IMR-90 (cell line): ENCODE data around the gene FAHD2A. TPM values are rescaled to one million over a fixed set of nuclear protein-coding genes. Genes with fewer than 3 reads are reported as not detected.
A peak's percentile ranks its signal among the peaks of the same experiment; 100 is the strongest.
"Not testable (repeated sequence)": the region's sequence is repeated elsewhere in the genome, so short reads cannot be mapped to it uniquely, and the experiment has no call there.

Experiments used
- ATAC-seq: fragments of 200-7000 bp; cut with Tn5 transposase; 2 replicates; pipeline ENCODE4 v1.9.1; 2020; ENCODE audit warnings: low read depth, mild to moderate bottlenecking, moderate library complexity
- BruUV-seq: library from RNA; stranded (reverse); fragments of 400-500 nt; replicated peaks from 2 replicates; lab custom pipeline; 2021; lab: Mats Ljungman, UMichigan
- CTCF ChIA-PET: fragments of 300-600 bp; formaldehyde crosslinking; extraction: SDS; loops from one replicate; lab custom pipeline; 2021; ENCODE audit warnings: antibody characterized with exemption; lab: Yijun Ruan, JAX
- POLR2A ChIA-PET: fragments of 300-600 bp; sonication (Branson Sonifier 250); formaldehyde crosslinking; loops from one replicate; lab custom pipeline; 2022; ENCODE audit warnings: antibody characterized with exemption; ENCODE audit not compliant: unreplicated experiment; lab: Charles Lee
- DNase-seq: peaks from one replicate; pipeline ENCODE4 v3.0.0; 2013
- H2AFZ ChIP-seq: replicated peaks from 2 replicates; pipeline ENCODE3; 2013; ENCODE audit warnings: low read length, mild to moderate bottlenecking; ENCODE audit not compliant: poor library complexity
- H2AK5ac ChIP-seq: 2 replicates; pipeline ENCODE4 v1.6.1; 2013; ENCODE audit warnings: low read depth, low read length, inconsistent platforms
- H2AK9ac ChIP-seq: replicated peaks from 2 replicates; pipeline ENCODE3; 2013; ENCODE audit warnings: mild to moderate bottlenecking, low read depth, low read length, moderate library complexity; ENCODE audit not compliant: poor library complexity
- H2BK120ac ChIP-seq: 2 replicates; pipeline ENCODE4 v1.6.1; 2013; ENCODE audit warnings: low read depth, low read length, inconsistent platforms
- H2BK15ac ChIP-seq: 3 replicates; pipeline ENCODE4 v1.6.1; 2013; ENCODE audit warnings: low read depth, low read length, inconsistent platforms
- H2BK20ac ChIP-seq: 2 replicates; pipeline ENCODE4 v1.6.1; 2013; ENCODE audit warnings: low read depth, mild to moderate bottlenecking, inconsistent platforms, low read length, moderate library complexity
- H2BK5ac ChIP-seq: 2 replicates; pipeline ENCODE4 v1.6.1; 2013; ENCODE audit warnings: mild to moderate bottlenecking, low read depth, low read length, inconsistent platforms; ENCODE audit not compliant: poor library complexity, severe bottlenecking
- H3K14ac ChIP-seq: replicated peaks from 2 replicates; pipeline ENCODE4 v1.6.1; 2013; ENCODE audit warnings: low read depth, low read length, inconsistent platforms
- H3K18ac ChIP-seq: 2 replicates; pipeline ENCODE4 v1.6.1; 2013; ENCODE audit warnings: low read depth, low read length, control low read depth
- H3K23ac ChIP-seq: 2 replicates; pipeline ENCODE4 v1.6.1; 2013; ENCODE audit warnings: low read depth, low read length, inconsistent platforms
- H3K27ac ChIP-seq: 2 replicates; pipeline ENCODE4 v1.5.1; 2013; ENCODE audit warnings: mild to moderate bottlenecking, control low read depth, low read length; ENCODE audit not compliant: insufficient read depth
- H3K27me3 ChIP-seq: 2 replicates; pipeline ENCODE4 v1.6.1; 2013; ENCODE audit warnings: low read length; ENCODE audit not compliant: control insufficient read depth, insufficient read depth
- H3K36me3 ChIP-seq: 2 replicates; pipeline ENCODE4 v1.6.1; 2013; ENCODE audit warnings: low read length, mixed read lengths; ENCODE audit not compliant: control insufficient read depth, insufficient read depth
- H3K4ac ChIP-seq: 2 replicates; pipeline ENCODE4 v1.6.1; 2013; ENCODE audit warnings: low read depth, low read length, inconsistent platforms
- H3K4me1 ChIP-seq: 2 replicates; pipeline ENCODE4 v1.6.1; 2013; ENCODE audit warnings: low read length, mixed read lengths; ENCODE audit not compliant: control insufficient read depth, insufficient read depth
- H3K4me2 ChIP-seq: 2 replicates; pipeline ENCODE4 v1.6.1; 2013; ENCODE audit warnings: low read depth, mild to moderate bottlenecking, control low read depth, low read length, moderate library complexity
- H3K4me3 ChIP-seq: 2 replicates; pipeline ENCODE4 v1.5.1; 2013; ENCODE audit warnings: low read depth, mild to moderate bottlenecking, control low read depth, low read length, moderate library complexity; ENCODE audit not compliant: insufficient read depth
- H3K56ac ChIP-seq: 2 replicates; pipeline ENCODE4 v1.6.1; 2013; ENCODE audit warnings: low read length, inconsistent platforms; ENCODE audit not compliant: insufficient read depth; ENCODE audit errors: extremely low read depth
- H3K79me1 ChIP-seq, 2 experiments: 2 replicates each; pipeline ENCODE4 v1.6.1; 2013; ENCODE audit warnings: low read length in 2 of 2, inconsistent platforms in 1 of 2, low read depth in 1 of 2
- H3K9ac ChIP-seq: 2 replicates; pipeline ENCODE4 v1.6.1; 2013; ENCODE audit warnings: low read depth, low read length, control low read depth
- H3K9me1 ChIP-seq: 2 replicates; pipeline ENCODE4 v1.6.1; 2013; ENCODE audit warnings: low read length, inconsistent platforms; ENCODE audit not compliant: insufficient read depth
- H3K9me3 ChIP-seq: 2 replicates; pipeline ENCODE4 v1.6.1; 2013; ENCODE audit warnings: low read length; ENCODE audit not compliant: control insufficient read depth, insufficient read depth
- H4K20me1 ChIP-seq: 2 replicates; pipeline ENCODE4 v1.6.1; 2013; ENCODE audit warnings: low read length, inconsistent platforms; ENCODE audit not compliant: insufficient read depth
- H4K5ac ChIP-seq: 2 replicates; pipeline ENCODE4 v1.6.1; 2013; ENCODE audit warnings: mild to moderate bottlenecking, low read depth, low read length, control low read depth
- H4K8ac ChIP-seq, 2 experiments: 2 replicates each; pipeline ENCODE4 v1.6.1; 2013; ENCODE audit warnings: low read depth in 2 of 2, low read length in 2 of 2, control low read depth in 1 of 2, inconsistent platforms in 1 of 2
- H4K91ac ChIP-seq: 2 replicates; pipeline ENCODE4 v1.6.1; 2013; ENCODE audit warnings: low read depth, low read length, inconsistent platforms; ENCODE audit not compliant: insufficient read depth
- CEBPB ChIP-seq: IDR thresholded peaks from 2 replicates; pipeline ENCODE4 v1.6.1; 2012; ENCODE audit warnings: low read depth, low read length, improper control_type of control experiment
- WGBS, 2 experiments: methylation state at CpG; one replicate each; pipeline versions ENCODE4 v1.1.5 to v1.1.7; 2013; ENCODE audit warnings: missing lambda C conversion rate in 2 of 2; ENCODE audit not compliant: insufficient read length in 1 of 2; ENCODE audit errors: extremely low coverage in 2 of 2; 5-methylcytosine and 5-hydroxymethylcytosine counted together
- dilution Hi-C: fragments of 300-500 bp; cut with HindIII; formaldehyde crosslinking; loops from one replicate; pipeline ENCODE4 v1.14.3; 2018; ENCODE audit warnings: low sequenced_read_pairs; ENCODE audit not compliant: unreplicated experiment
- in situ Hi-C: fragments of 300-500 bp; cut with MboI; formaldehyde crosslinking; loops from 3 replicates; pipeline ENCODE4 v1.14.3; 2019; ENCODE audit warnings: low sequenced_read_pairs, inconsistent platforms, mixed read lengths
- intact Hi-C: fragments of 100-400 bp; cut with micrococcal nuclease; formaldehyde crosslinking; loops from 2 replicates; pipeline ENCODE4 v1.10.0; 2022
- polyA plus RNA-seq, 3 experiments: library from polyadenylated mRNA; depleted of rRNA; stranded (reverse); fragments of >200 nt; gene quantifications; 2 replicates each; pipeline ENCODE4 v1.2.3, GENCODE V29; 2012; ENCODE audit warnings: low replicate concordance in 1 of 3
- total RNA-seq: library from RNA; depleted of rRNA; stranded (reverse); fragments of >200 nt; gene quantifications from 2 replicates; pipeline ENCODE4 v1.2.3, GENCODE V29; 2012

FAHD2A gene
- total and polyA plus RNA-seq, 2 of the 4 experiments (the other 2 are of a cell fraction): 35.1 to 36.2 TPM

GRCh38 chr2:95434507-95435076 is 32.1 kb downstream of the FAHD2A start:
- H2AK5ac ChIP-seq, H2BK15ac ChIP-seq, H3K36me3 ChIP-seq, H3K9me3 ChIP-seq, H3K79me1 ChIP-seq, H3K9me1 ChIP-seq, H3K4me2 ChIP-seq, H2AFZ ChIP-seq, H4K20me1 ChIP-seq, dilution Hi-C loops, H3K9ac ChIP-seq, H3K4me1 ChIP-seq, POLR2A ChIA-PET, intact Hi-C loops, BruUV-seq, H4K91ac ChIP-seq, H3K27me3 ChIP-seq, H3K23ac ChIP-seq, in situ Hi-C loops, H2AK9ac ChIP-seq, H3K27ac ChIP-seq, CTCF ChIA-PET, H3K56ac ChIP-seq, H3K4me3 ChIP-seq, H4K5ac ChIP-seq, H2BK20ac ChIP-seq, H3K18ac ChIP-seq: not testable (repeated sequence)
- Histone ChIP-seq H2BK120ac (0 out of 2 replicates have a peak overlapping the region, but pooled peaks have one; percentile 52), H3K14ac (0 out of 2 replicates have a peak overlapping the region, but pooled peaks have one; percentile 37), H4K8ac (peak overlapping the region in 1 of 2 experiments; percentile 97; a peak in 1 of 4 replicates), H3K4ac (peak overlapping the region; percentile 56; the same call in 1 of the 2 replicates), H2BK5ac (peak overlapping the region; percentile 72)
- no CpG with 5 or more reads among the region's 3 CpGs for WGBS, 2 experiments
- TF ChIP-seq CEBPB: peak; percentile 37; the same call in 1 of the 2 replicates
- peak; percentile 96 for ATAC-seq
- peak; percentile 82 for DNase-seq

GRCh38 chr2:95435162-95435871 is 32.8 kb downstream of the FAHD2A start:
- H4K91ac ChIP-seq: not testable (repeated sequence)

More at GRCh38 chr2:95435162-95435871, 32.8 kb downstream of the FAHD2A start:
- H3K79me1 ChIP-seq, H3K4ac ChIP-seq, H3K9me3 ChIP-seq, H2BK5ac ChIP-seq, H2BK15ac ChIP-seq, H3K23ac ChIP-seq, H3K18ac ChIP-seq, H3K4me1 ChIP-seq, intact Hi-C loops, H3K4me3 ChIP-seq, H3K27me3 ChIP-seq, H3K14ac ChIP-seq, H2AFZ ChIP-seq, POLR2A ChIA-PET, H4K20me1 ChIP-seq, H4K8ac ChIP-seq, CTCF ChIA-PET, dilution Hi-C loops, H3K9ac ChIP-seq, H2AK9ac ChIP-seq, H3K36me3 ChIP-seq, H3K27ac ChIP-seq, DNase-seq, H3K9me1 ChIP-seq, H3K4me2 ChIP-seq, H2BK120ac ChIP-seq, H4K5ac ChIP-seq, H3K56ac ChIP-seq, in situ Hi-C loops, H2AK5ac ChIP-seq, BruUV-seq, H2BK20ac ChIP-seq: not testable (repeated sequence)
- peak; percentile 1; the same call in 1 of the 2 replicates for ATAC-seq
- WGBS, 2 experiments: no CpG with 5 or more reads among the region's 30 CpGs
